GM13977 (cell line): ENCODE measurements around the gene UQCR11.

Source experiments
- DNase-seq: peaks from one replicate; pipeline ENCODE4 v3.0.0; 2012; ENCODE audit warnings: low spot score
- in situ Hi-C: fragments of 300-500 bp; cut with MboI; formaldehyde crosslinking; loops from one replicate; pipeline ENCODE4 v1.12.0; 2022; ENCODE audit warnings: low sequenced_read_pairs, low pct_unique_long_range_greater_than_20kb, mixed read lengths, inconsistent platforms; ENCODE audit not compliant: unreplicated experiment
- TF ChIP-seq, protein P1 (sequence below): IDR thresholded peaks from 2 replicates; pipeline ENCODE4 v1.5.1; 2012; ENCODE audit warnings: mild to moderate bottlenecking, control low read depth; ENCODE audit not compliant: insufficient read depth; ENCODE audit errors: extremely low read depth, missing control alignments

UQCR11 gene

DNA sequence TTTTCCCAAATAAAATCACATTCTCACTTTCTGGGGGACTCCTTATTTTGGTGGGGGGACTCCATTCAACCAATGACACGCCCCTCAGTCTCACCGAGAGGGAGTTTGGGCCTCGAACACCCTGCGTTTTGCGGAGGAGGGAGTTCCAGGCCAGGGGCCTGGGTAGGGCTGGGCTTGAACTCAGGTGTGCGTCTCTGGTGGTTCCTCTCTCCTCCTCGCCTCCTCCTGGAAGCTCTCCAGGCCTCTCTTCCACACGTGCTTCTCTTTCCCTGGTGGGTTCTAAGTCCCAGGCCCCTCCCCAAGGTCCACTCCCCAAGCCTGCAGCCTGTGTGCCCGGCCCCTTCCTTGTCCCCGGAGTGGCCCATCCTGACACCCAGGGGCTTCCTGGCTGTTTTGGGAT lies 51.8 kb downstream of the UQCR11 start:
- DNase-seq: no peak
- in situ Hi-C loops: no loop called here
- TF ChIP-seq, protein P1, sequence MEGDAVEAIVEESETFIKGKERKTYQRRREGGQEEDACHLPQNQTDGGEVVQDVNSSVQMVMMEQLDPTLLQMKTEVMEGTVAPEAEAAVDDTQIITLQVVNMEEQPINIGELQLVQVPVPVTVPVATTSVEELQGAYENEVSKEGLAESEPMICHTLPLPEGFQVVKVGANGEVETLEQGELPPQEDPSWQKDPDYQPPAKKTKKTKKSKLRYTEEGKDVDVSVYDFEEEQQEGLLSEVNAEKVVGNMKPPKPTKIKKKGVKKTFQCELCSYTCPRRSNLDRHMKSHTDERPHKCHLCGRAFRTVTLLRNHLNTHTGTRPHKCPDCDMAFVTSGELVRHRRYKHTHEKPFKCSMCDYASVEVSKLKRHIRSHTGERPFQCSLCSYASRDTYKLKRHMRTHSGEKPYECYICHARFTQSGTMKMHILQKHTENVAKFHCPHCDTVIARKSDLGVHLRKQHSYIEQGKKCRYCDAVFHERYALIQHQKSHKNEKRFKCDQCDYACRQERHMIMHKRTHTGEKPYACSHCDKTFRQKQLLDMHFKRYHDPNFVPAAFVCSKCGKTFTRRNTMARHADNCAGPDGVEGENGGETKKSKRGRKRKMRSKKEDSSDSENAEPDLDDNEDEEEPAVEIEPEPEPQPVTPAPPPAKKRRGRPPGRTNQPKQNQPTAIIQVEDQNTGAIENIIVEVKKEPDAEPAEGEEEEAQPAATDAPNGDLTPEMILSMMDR: no peak

DNA sequence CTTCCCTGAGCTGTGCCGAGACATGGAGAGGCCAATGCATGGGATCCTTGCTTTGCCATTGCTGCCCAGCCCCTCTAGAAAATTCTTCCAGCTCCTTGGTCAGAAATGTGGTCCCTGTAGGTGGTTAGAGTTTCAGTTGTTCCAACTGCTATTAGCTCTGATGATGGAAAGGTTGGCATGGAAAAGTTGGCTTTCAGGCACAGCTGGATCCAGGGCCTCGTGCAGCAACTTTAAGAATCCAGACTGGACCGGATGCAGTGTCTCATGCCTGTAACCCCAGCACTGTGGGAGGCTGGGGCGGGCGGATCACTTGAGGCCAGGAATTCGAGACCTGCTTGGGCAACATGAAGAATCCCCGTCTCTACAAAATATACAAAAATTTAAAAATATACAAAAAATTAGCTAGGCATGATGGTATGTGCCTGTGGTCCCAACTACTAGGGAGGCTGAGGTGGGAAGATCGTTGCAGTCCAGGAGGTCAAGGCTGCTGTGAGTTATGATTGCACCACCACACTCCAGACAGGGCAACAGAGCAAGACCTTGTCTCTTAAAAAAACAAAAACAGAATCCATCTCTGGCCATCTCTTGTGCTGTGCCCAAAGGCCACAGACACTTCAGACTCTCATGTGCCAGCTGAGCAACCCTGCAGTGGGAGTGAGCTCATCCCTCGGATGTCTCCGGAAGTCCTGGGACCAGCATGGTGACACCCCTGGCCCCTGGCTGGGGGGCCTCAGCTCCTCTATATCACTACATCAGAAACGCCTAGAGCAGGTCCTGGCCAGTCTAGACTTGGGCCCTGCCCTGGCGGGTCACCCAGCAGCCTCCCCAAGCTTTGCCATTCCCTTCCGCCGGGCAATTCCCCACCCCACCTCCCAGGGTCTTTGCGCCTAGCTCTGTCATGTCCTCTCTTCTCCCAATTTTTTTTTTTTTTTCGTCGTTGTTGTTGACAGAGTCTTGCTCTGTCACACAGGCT lies 53.9 kb downstream of the UQCR11 start:
- in situ Hi-C loops: no loop called here
- TF ChIP-seq, protein P1: no peak
- DNase-seq: no peak

DNA sequence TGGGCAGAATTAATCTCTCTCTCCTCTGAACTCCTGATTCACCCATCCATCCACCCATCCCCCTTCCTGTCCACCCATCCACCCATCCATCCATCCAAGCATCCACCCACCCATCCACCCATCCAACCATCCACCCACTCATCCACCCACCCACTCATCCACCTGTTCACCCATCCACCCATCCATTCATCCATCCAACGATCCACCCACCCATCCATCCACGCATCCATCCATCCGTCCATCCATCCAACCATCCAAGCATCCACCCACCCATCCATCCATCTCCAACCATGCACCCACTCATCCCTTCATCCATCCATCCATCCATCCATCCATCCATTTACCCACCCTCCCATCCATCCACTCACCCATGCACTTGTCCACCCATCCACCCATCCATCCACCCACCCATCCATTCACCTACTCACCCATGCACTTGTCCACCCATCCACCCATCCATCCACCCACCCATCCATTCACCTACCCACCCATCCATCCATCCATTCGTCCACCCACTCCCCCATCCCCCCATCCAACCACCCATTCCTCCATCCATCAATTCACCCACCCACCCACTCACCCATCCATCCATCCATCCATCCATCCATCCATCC lies 55.8 kb downstream of the UQCR11 start:
- DNase-seq: no peak
- in situ Hi-C loops: loop anchor here (10.0 kb wide), 1 partner anchor 225 kb away; no protein-coding TSS in a partner anchor

More for the DNA sequence above, 55.8 kb downstream of the UQCR11 start:
- TF ChIP-seq, protein P1: no peak
